H1 (cell line): Measurements from ENCODE around the gene PTPRE. TPM values are rescaled to one million over a fixed set of nuclear protein-coding genes. Genes with fewer than 3 reads are reported as not detected.

ENCODE experiments used
- CTCF ChIA-PET: fragments of 300-600 bp; sonication (Branson Sonifier 250); formaldehyde crosslinking; loops from one replicate; lab custom pipeline; 2021; ENCODE audit not compliant: partially characterized antibody; lab: Charles Lee
- POLR2A ChIA-PET: fragments of 300-600 bp; sonication (Branson Sonifier 250); formaldehyde crosslinking; loops from one replicate; lab custom pipeline; 2021; ENCODE audit warnings: inconsistent platforms; ENCODE audit not compliant: partially characterized antibody; lab: Charles Lee
- DNase-seq, 2 experiments: peaks; one replicate each; pipeline versions ENCODE4 v3.0.0 to v3.0.0-alpha.2; 2010 to 2022; ENCODE audit warnings: low spot score in 2 of 2, low read depth in 1 of 2, mixed read lengths in 1 of 2
- FAIRE-seq: peaks from 2 replicates; lab custom pipeline; 2011; peaks lifted over from hg19 to GRCh38; lab: Jason Lieb, UNC
- H2AFZ ChIP-seq: 2 replicates; pipeline ENCODE4 v1.8.1; 2012; ENCODE audit warnings: low read length, inconsistent platforms
- H2AK5ac ChIP-seq: 2 replicates; pipeline ENCODE4 v1.6.1; 2013; ENCODE audit warnings: low read depth, low read length
- H2BK120ac ChIP-seq: replicated peaks from 2 replicates; pipeline ENCODE3; 2013; ENCODE audit warnings: low read depth, low read length, inconsistent platforms
- H2BK12ac ChIP-seq: 2 replicates; pipeline ENCODE4 v1.6.1; 2013; ENCODE audit warnings: low read depth, low read length
- H2BK15ac ChIP-seq: 2 replicates; pipeline ENCODE4 v1.6.1; 2013; ENCODE audit warnings: low read length
- H2BK20ac ChIP-seq: 2 replicates; pipeline ENCODE4 v1.6.1; 2013; ENCODE audit warnings: low read length
- H2BK5ac ChIP-seq: 2 replicates; pipeline ENCODE4 v1.6.1; 2013; ENCODE audit warnings: low read depth, low read length
- H3K14ac ChIP-seq: 2 replicates; pipeline ENCODE4 v1.6.1; 2013; ENCODE audit warnings: inconsistent platforms; ENCODE audit not compliant: insufficient read length
- H3K18ac ChIP-seq: 2 replicates; pipeline ENCODE4 v1.6.1; 2013; ENCODE audit warnings: low read length; ENCODE audit errors: extremely low read depth
- H3K23ac ChIP-seq: 2 replicates; pipeline ENCODE4 v1.6.1; 2013; ENCODE audit warnings: inconsistent platforms; ENCODE audit not compliant: insufficient read length
- H3K23me2 ChIP-seq: 2 replicates; pipeline ENCODE4 v1.6.1; 2013; ENCODE audit warnings: low read depth, low read length
- H3K27ac ChIP-seq: 2 replicates; pipeline ENCODE4 v1.6.1; 2011; ENCODE audit warnings: low read depth, low read length, inconsistent platforms
- H3K27me3 ChIP-seq, 4 experiments: replicated peaks in 1 of 4; 1 replicate in 1 of 4; 2 replicates in 3 of 4; pipeline versions ENCODE4 v1.6.1 to v1.8.1; 2011 to 2013; ENCODE audit warnings: low read length in 3 of 4, mild to moderate bottlenecking in 3 of 4, inconsistent platforms in 2 of 4, mixed read lengths in 2 of 4, moderate library complexity in 1 of 4; ENCODE audit not compliant: control insufficient read depth in 3 of 4, insufficient read depth in 3 of 4; ENCODE audit errors: extremely low read depth in 1 of 4
- H3K36me3 ChIP-seq, 4 experiments: 2 replicates each; pipeline versions ENCODE4 v1.6.1 to v1.8.1; 2011 to 2013; ENCODE audit warnings: mild to moderate bottlenecking in 4 of 4, low read length in 3 of 4, moderate library complexity in 2 of 4, control low read depth in 1 of 4, inconsistent platforms in 1 of 4; ENCODE audit not compliant: insufficient read depth in 4 of 4, control insufficient read depth in 2 of 4
- H3K4ac ChIP-seq: replicated peaks from 2 replicates; pipeline ENCODE3; 2013; ENCODE audit warnings: low read length, low read depth, mixed read lengths, inconsistent platforms; ENCODE audit not compliant: insufficient read length
- H3K4me1 ChIP-seq, 4 experiments: replicated peaks in 1 of 4; 1 replicate in 1 of 4; 2 replicates in 3 of 4; pipeline versions ENCODE4 v1.6.1 to v1.8.1; 2011 to 2013; ENCODE audit warnings: low read length in 3 of 4, inconsistent platforms in 2 of 4, mixed read lengths in 1 of 4; ENCODE audit not compliant: insufficient read depth in 4 of 4, control insufficient read depth in 3 of 4
- H3K4me2 ChIP-seq, 2 experiments: 2 replicates each; pipeline versions ENCODE4 v1.6.1 to v1.8.1; 2011 to 2013; ENCODE audit warnings: low read depth in 2 of 2, low read length in 2 of 2, control low read depth in 1 of 2, inconsistent platforms in 1 of 2, mild to moderate bottlenecking in 1 of 2; ENCODE audit not compliant: insufficient read depth in 1 of 2
- H3K4me3 ChIP-seq, 4 experiments: fragments of 200-600, 300-600 bp in 1 of 4; sonication (generic), shearing (Covaris generic), sonication (Bioruptor Twin) in 1 of 4; 2 replicates each; pipeline versions ENCODE4 v1.5.1 to v1.8.1; 2011 to 2016; ENCODE audit warnings: low read length in 4 of 4, low read depth in 3 of 4, control low read depth in 2 of 4, inconsistent platforms in 2 of 4, mild to moderate bottlenecking in 2 of 4, mixed read lengths in 1 of 4, moderate library complexity in 1 of 4; ENCODE audit not compliant: insufficient read depth in 2 of 4; ENCODE audit errors: extremely low read depth in 1 of 4
- H3K56ac ChIP-seq: replicated peaks from 2 replicates; pipeline ENCODE3; 2013; ENCODE audit warnings: low read depth, mild to moderate bottlenecking, mixed read lengths, low read length, inconsistent platforms; ENCODE audit not compliant: insufficient read length
- H3K79me1 ChIP-seq: 2 replicates; pipeline ENCODE4 v1.6.1; 2013; ENCODE audit warnings: low read depth, low read length, control low read depth
- H3K79me2 ChIP-seq, 2 experiments: 2 replicates each; pipeline versions ENCODE4 v1.6.1 to v1.8.1; 2012 to 2013; ENCODE audit warnings: low read length in 2 of 2, mild to moderate bottlenecking in 2 of 2, inconsistent platforms in 1 of 2; ENCODE audit not compliant: insufficient read depth in 2 of 2, control insufficient read depth in 1 of 2
- H3K9ac ChIP-seq, 4 experiments: replicated peaks in 1 of 4; 1 replicate in 1 of 4; 2 replicates in 3 of 4; pipeline versions ENCODE4 v1.6.1 to v1.8.1; 2011 to 2013; ENCODE audit warnings: low read depth in 3 of 4, low read length in 3 of 4, control low read depth in 2 of 4, mild to moderate bottlenecking in 2 of 4, moderate library complexity in 2 of 4, inconsistent platforms in 1 of 4; ENCODE audit errors: extremely low read depth in 1 of 4
- H3K9me3 ChIP-seq, 2 experiments: 2 replicates each; pipeline versions ENCODE4 v1.6.1 to v1.8.1; 2012 to 2013; ENCODE audit warnings: mild to moderate bottlenecking in 2 of 2, moderate library complexity in 2 of 2, control low read depth in 1 of 2, inconsistent platforms in 1 of 2, low read depth in 1 of 2, low read length in 1 of 2, mixed read lengths in 1 of 2; ENCODE audit not compliant: insufficient read depth in 2 of 2
- H4K20me1 ChIP-seq, 2 experiments: replicated peaks in 1 of 2; 2 replicates each; pipeline versions ENCODE3 to v1.8.1; 2011 to 2013; ENCODE audit warnings: inconsistent platforms in 2 of 2, low read length in 2 of 2, mild to moderate bottlenecking in 1 of 2; ENCODE audit not compliant: insufficient read depth in 2 of 2, control insufficient read depth in 1 of 2
- H4K5ac ChIP-seq: 2 replicates; pipeline ENCODE4 v1.6.1; 2013; ENCODE audit warnings: low read length, low read depth, mixed read lengths, inconsistent platforms; ENCODE audit not compliant: insufficient read length
- H4K8ac ChIP-seq: 2 replicates; pipeline ENCODE4 v1.8.0; 2013; ENCODE audit warnings: mild to moderate bottlenecking, moderate library complexity, low read length, inconsistent platforms; ENCODE audit not compliant: insufficient read depth; ENCODE audit errors: extremely low read depth
- H4K91ac ChIP-seq: replicated peaks from 2 replicates; pipeline ENCODE3; 2013; ENCODE audit warnings: low read length, mixed read lengths, inconsistent platforms; ENCODE audit not compliant: insufficient read length
- CBX8 ChIP-seq: fragments of 300-800, 300-1000 bp; sonication (generic); IDR thresholded peaks from 2 replicates; pipeline ENCODE4 v1.7.1; 2016; ENCODE audit warnings: low read depth, low read length, borderline replicate concordance
- EZH2 ChIP-seq: fragments of 200-600 bp; sonication (generic); IDR thresholded peaks from 2 replicates; pipeline ENCODE4 v1.7.1; 2012; ENCODE audit warnings: low read depth, mild to moderate bottlenecking, moderate library complexity, low read length, inconsistent platforms; ENCODE audit not compliant: severe bottlenecking
- KDM4A ChIP-seq: IDR thresholded peaks from one replicate; pipeline ENCODE4 v1.7.1; 2012; ENCODE audit warnings: low read depth, mild to moderate bottlenecking, moderate library complexity, low read length, inconsistent platforms; ENCODE audit not compliant: severe bottlenecking
- SAP30 ChIP-seq: fragments of 300-600 bp; sonication (generic); IDR thresholded peaks from 2 replicates; pipeline ENCODE4 v1.7.1; 2012; ENCODE audit warnings: low read length, moderate library complexity, mild to moderate bottlenecking, inconsistent platforms; ENCODE audit not compliant: insufficient read depth, insufficient replicate concordance
- SUZ12 ChIP-seq: fragments of 200-600 bp; sonication (generic); IDR thresholded peaks from 2 replicates; pipeline ENCODE4 v1.6.1; 2012; ENCODE audit warnings: mild to moderate bottlenecking, inconsistent platforms, low read length, moderate library complexity, mixed read lengths
- ZNF274 ChIP-seq: IDR thresholded peaks from 2 replicates; pipeline ENCODE4 v1.7.0; 2012; ENCODE audit warnings: low read length, borderline replicate concordance; ENCODE audit errors: extremely low read depth
- WGBS, 2 experiments: shearing (Covaris generic) in 1 of 2; methylation state at CpG; one replicate each; pipeline versions ENCODE4 v1.1.6 to v1.1.7; 2013 to 2015; ENCODE audit warnings: low lambda C conversion rate in 2 of 2, mixed read lengths in 2 of 2, inconsistent platforms in 1 of 2, low coverage in 1 of 2, missing lambda C conversion rate in 1 of 2; ENCODE audit not compliant: insufficient replicate concordance in 2 of 2, insufficient coverage in 1 of 2, insufficient read length in 1 of 2; ENCODE audit errors: extremely low coverage in 1 of 2, missing lambda C conversion rate in 1 of 2; 5-methylcytosine and 5-hydroxymethylcytosine counted together
- polyA plus RNA-seq, 7 experiments: library from polyadenylated mRNA; depleted of rRNA in 3 of 7; stranded (reverse) in 5 of 7; unstranded in 2 of 7; fragments of >200 nt in 5 of 7; fragments of 200-250 nt in 2 of 7; gene quantifications; 1 replicate in 5 of 7; 2 replicates in 1 of 7; 4 replicates in 1 of 7; pipeline versions ENCODE4 v1.2.1 to v1.2.3, GENCODE V29; 2011 to 2013; ENCODE audit warnings: missing spikeins in 2 of 7, mixed read lengths in 2 of 7
- total RNA-seq: library from RNA; stranded (reverse); fragmentation: NEBNext Ultra II Directional; extraction: Animal tissue kit (Norgen Biotek cat#: 25700); gene quantifications from 2 replicates; pipeline ENCODE4 v1.2.1, GENCODE V29; 2021
- TF ChIP-seq, protein P1 (sequence below): IDR thresholded peaks from 2 replicates; pipeline ENCODE4 v1.6.1; 2012; ENCODE audit warnings: low read length, inconsistent platforms

The PTPRE gene
- total and polyA plus RNA-seq, 2 of the 8 experiments (the other 6 are each of a cell fraction or from before 2014, with no cell fraction given), result 0.33 to 0.54 TPM

DNA sequence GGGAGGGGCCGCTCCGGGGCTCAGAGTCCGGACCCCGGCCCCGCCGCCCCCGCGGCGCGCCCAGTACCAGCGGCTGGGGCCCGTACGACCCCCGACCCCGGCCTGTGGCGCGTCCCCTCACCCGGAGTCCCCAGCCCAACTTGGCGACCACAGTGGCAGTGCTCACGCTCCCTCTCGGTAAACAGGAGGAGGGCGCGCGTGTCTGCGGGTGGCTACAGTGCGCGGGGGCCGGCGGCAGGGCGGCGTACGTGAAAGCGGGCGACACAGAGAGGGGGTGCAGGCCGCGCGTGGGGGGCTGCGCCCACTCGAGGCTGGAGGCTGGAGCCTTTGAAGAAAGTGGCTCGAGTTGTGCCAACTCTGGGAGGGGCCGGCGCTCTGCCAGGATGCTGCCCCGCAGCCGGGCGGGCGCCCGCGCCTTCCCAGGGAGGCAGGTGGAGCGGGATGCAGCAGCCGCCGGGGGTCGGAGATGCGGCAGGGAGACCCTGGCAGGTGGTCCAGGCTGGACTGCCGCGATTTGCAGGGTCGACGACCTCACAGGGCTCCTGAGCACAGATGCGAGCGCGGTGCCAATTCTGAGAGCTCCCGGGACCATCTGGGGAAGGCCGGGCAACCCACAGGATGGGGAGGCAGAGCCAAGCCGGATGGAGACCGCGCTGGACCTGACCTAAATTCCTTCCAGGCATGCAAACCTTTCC, 655 bp downstream of the PTPRE start:
- H3K9ac ChIP-seq, result no peak overlapping the region
- no peak overlapping the region for H2BK20ac ChIP-seq
- 27% methylated on average over 40 of the region's 65 CpGs; no CpG with 5 or more reads in 1 of the 2 experiments for WGBS, 2 experiments
- no peak overlapping the region for H3K27ac ChIP-seq
- peak overlapping the region; percentile 32; the same call in 1 of the 2 replicates for H2AFZ ChIP-seq
- TF ChIP-seq KDM4A, result peak; percentile 66
- TF ChIP-seq, protein P1, sequence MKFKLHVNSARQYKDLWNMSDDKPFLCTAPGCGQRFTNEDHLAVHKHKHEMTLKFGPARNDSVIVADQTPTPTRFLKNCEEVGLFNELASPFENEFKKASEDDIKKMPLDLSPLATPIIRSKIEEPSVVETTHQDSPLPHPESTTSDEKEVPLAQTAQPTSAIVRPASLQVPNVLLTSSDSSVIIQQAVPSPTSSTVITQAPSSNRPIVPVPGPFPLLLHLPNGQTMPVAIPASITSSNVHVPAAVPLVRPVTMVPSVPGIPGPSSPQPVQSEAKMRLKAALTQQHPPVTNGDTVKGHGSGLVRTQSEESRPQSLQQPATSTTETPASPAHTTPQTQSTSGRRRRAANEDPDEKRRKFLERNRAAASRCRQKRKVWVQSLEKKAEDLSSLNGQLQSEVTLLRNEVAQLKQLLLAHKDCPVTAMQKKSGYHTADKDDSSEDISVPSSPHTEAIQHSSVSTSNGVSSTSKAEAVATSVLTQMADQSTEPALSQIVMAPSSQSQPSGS, result no peak
- TF ChIP-seq SUZ12, result no peak
- TF ChIP-seq EZH2, result peak; percentile 45
- no peak for TF ChIP-seq ZNF274
- TF ChIP-seq CBX8, result no peak
- no peak for TF ChIP-seq SAP30
- no peak overlapping the region for H2BK15ac ChIP-seq
- DNase-seq (peak in 1 of 2 experiments; percentile 54), FAIRE-seq (no peak)
- peak overlapping the region; percentile 76 to 77 for H3K4me2 ChIP-seq
- no peak overlapping the region for H4K5ac ChIP-seq
- no peak overlapping the region for H3K56ac ChIP-seq
- H4K91ac ChIP-seq, result no peak overlapping the region
- H3K23me2 ChIP-seq, result peaks cover 3% of the 10 kb centered on the region; the same call in 1 of the 2 replicates
- H3K79me1 ChIP-seq, result no peaks in the 10 kb centered on the region
- peaks cover 0 to under 1% of the 10 kb centered on the region in 2 experiments for H4K20me1 ChIP-seq
- no peaks in the 10 kb centered on the region for H3K79me2 ChIP-seq
- H2AK5ac ChIP-seq, result no peak overlapping the region
- H3K23ac ChIP-seq, result no peak overlapping the region
- no peaks in the 10 kb centered on the region for H3K9me3 ChIP-seq
- peaks cover 3 to 23% (median 15%) of the 10 kb centered on the region in 4 experiments for H3K27me3 ChIP-seq
- no peak overlapping the region for H4K8ac ChIP-seq
- ChIA-PET CTCF (interaction anchor here (0.6 to 5.3 kb wide), 30 partner anchors 8 to 192 kb away, joined by 3 to 83 read pairs (median 6); partner anchors contain the start of gene CLRN3), POLR2A (interaction anchor here (1.4 kb wide), 1 partner anchor 102 kb away, joined by 3 read pairs; no protein-coding TSS in a partner anchor)
- no peak overlapping the region for H2BK120ac ChIP-seq
- H3K36me3 ChIP-seq, result no peaks in the 10 kb centered on the region
- H3K14ac ChIP-seq, result no peak overlapping the region
- no peak overlapping the region for H3K4ac ChIP-seq
- H3K18ac ChIP-seq, result no peak overlapping the region
- H2BK5ac ChIP-seq, result no peak overlapping the region
- H3K4me3 ChIP-seq, result peak overlapping the region; percentile 36 to 87 (median 54)
- H3K4me1 ChIP-seq, result peaks cover 0 to 3% (median 1%) of the 10 kb centered on the region in 4 experiments; a peak in 5 of 7 replicates
- no peak overlapping the region for H2BK12ac ChIP-seq
